CD4-positive, alpha-beta T cell treated with Interleukin-10 for 1 hour (primary cell): ENCODE data around the gene PRKCH.

Source experiments
- DNase-seq: peaks from one replicate; pipeline ENCODE4 v3.0.0-alpha.2; 2020

The PRKCH gene

DNA sequence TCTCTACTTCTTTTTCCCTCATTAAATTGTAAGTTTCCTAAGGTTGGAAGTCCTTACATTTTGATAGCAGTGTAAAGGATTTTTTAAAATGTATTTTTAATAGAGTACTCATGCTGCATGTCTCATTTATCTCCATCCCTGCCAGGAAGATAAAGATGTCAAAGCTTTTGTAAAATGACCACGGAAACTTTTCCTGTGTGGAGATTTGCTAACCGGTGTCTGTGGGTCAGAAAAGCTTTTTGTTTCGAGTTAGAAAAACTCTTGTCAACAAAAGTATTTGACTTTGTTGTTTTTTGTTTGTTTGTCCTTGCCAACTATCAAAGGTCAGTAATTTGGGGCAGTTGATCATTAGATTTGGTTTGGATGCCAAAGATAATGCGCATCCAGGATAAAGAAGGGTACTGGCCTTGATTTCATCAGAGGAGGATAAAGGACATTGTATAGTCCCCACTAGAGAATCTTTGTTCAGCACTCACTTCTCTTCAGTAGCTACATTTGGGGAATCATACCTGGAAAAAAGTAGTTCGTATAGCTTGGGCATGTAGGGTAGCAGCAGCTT lies 217.2 kb downstream of the PRKCH start:
- DNase-seq: no peak

DNA sequence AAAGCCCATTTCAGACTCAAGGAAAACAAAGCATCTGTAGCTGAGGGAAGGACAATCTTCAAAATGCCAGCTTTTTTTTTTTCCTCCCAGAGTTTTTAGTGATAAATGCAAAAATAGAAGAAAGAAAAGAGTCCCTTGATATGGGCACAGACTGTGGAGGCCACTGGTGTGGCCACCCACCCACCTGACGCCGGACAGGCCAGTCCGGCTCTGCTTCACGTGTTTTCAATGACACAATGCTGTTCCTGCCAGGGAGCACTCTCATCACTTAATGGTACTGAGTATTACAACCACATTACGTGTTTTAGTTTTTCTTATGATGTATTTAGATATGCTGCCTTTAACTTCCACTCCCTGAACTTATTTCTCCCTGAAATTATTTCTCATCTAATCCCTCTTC lies 218.3 kb downstream of the PRKCH start:
- DNase-seq: no peak

DNA sequence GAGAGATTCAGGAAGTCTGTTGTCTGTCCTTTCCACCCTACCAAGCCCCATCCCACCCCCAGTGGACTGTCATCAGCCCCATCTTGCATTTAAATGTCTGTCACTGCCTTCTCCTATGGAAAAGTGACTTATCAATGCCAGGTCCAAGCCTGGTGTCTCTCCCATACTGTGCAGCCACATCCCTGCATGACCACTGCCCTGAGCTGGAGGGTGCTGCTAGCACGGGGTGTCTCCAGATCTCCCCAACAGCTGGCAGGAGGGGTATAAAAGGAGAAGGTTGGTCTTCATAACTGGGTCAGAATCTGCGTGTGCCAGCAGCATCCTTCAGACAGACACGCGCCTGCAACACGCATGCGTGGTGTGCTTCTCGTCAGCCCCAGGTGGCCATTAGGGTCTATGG lies 219.6 kb downstream of the PRKCH start:
- no peak for DNase-seq

DNA sequence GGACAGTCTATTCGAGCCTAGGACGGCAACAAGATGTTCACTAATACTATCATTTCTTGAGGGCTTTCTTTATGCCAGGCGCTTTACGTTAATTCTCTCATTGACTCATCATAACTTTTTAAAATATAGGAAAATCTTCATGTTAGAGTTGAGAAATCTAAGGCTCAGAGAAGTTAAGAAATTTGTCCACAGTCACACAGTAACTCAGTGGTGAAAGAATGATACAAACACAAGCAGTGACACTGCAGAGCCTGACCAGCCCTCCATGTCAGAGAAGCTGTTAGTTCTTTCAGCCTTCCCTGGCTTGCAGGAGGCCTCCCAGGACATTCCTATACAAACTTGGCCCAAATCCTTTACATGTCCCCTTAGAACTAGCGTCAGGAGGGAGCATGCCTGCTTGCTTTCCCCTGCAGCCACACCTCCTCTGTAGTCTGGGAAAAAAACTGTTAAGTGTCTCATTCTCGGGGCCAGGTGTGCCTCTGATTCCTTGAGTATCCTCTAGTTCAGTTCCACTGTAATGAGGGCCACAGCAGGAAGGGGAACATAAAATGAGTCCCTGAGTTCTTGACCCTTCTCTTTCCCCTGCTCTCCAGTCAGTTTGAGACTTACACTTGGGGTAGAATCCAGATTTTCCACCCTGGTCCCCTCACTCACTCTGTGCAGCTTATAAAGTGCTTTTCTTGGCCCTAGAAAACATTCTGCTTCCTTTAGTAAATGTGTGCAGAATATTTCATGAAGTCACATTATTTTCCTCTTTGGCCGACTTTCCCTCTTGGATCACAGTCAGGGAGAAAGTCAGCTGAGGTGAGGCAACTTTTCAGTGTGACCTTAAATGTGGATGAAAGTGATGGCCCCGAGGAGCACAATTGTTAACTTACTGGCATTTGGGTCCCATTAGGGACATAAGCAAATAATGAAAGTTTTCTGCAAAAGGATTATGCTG lies 221.7 kb downstream of the PRKCH start:
- no peak for DNase-seq

DNA sequence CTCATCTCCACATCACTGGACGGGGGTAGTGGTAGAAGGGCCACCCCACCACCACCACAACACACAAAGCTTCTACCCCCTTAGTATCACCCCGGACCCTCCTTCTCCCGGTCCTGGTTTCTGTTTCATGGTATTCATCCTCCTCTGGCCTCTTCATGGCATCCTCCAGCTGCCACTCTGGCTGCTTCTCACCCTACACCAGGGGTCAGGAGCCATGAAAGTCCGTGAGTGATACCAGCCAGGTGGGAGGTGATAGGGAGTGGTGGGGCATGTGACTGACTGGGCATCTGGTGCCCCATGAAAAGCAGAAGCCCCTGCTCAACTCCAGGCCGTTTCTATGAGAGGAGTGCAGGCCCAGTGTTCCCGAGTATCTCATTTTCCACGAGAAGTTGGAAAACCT lies 222.6 kb downstream of the PRKCH start:
- no peak for DNase-seq

DNA sequence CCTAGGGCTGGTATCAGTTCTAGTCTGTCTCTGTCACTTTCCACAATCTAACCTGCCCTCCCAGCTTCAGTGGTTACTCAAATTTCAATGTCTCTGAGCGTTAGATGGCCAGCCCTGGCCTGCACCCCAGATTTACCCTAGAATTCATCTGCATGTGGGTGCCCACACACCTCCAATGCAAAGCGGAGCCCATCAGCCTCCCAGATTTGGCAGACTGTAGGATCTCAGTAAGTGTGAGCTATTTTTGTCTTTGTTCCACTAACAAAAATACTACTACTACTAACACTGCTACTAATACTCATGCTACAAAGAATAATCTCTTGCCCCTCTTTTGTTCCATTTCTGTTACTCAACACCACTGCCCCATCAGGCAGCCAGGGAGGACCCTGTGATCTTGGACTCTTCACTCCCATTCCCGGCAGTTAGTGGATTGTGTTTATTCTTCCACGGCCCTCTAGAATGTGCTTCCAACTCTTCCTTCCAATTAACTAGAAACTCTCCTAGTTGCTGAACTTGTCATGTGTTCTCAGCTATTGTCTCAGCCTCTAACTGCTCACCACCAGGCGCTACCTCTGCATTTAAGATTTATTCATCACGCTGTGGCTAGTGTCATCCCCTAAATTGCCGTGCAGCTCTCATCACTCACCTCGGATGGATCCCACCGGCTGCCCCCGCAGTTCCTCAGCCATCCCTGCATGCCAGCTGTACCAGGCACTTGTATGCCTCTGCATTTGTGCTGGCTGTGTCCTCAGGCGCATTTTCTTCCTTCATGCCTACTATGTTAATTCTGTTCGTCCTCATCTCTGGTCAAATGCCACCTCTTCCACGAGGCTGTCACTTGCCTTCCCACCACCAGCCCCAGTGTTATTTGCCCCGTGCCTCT lies 223.3 kb downstream of the PRKCH start:
- DNase-seq: no peak

DNA sequence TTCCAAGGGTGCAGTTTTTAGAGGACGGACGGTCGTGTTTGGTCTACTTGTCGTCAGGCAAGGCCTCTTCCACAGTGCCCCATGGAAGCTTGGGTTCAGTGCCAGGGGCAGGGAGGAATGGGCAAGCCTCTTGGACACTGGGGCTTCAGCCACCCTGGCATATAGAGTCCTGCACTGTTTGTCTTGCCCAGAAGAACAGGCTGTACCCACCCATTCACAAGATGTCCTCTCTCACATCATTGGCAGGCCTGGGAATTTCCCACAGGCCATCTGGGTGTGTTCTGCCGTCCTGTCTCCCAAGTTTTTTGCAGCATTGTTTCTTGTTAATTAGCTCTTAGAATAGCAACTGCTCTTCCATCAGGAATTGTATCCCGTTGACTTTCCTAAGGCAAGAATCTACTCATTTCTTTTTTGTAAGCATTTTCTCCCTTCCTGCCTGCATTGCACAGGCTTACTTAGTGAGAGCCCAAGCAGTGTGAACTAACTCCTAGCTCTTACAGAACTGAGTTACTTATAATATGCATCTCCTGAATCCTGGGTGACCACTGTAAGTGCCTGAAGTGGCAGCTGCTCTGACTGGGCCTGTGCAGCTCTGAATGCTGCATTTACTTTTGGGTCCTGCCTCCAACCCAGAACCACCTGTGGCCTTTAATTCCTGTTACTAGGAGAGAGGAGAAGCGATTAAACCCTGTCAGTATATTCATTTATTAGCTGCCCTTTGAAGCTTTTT lies 224.5 kb downstream of the PRKCH start:
- no peak for DNase-seq

DNA sequence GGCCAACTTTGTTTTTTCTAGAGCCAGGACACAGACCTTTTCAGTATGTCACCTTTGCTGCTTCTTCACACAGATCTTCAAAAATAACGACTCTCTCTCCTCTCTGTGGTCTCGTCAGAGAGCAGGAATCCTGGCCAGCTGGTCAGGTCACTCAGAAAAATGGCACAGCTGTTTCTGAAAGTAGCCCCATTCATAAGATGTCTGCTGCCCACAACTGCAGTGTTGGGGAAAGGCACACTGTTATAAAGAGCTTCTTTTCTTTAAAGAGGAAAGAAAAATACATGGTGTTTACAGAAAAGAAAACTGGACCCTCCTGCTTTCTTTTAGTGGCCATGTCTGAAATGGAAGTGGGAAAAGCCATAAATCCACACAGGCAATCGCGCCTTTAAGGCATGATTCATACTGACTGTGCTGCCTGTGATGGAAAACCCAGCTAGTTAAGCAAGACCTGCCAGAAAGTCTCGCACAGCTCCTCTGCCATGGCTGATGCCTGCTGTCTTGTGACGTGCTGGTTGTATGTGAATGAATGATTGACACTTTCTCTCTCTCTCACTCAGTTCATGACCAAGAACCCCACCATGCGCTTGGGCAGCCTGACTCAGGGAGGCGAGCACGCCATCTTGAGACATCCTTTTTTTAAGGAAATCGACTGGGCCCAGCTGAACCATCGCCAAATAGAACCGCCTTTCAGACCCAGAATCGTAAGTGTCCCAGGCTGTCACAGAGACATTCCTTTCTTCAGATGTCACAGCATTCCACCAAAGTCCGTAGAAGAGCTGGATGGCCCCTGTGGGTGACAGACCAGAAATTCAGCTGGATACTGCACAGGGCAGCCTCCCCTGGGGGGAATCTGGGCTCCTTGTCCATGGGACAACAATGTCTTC lies 226.0 kb downstream of the PRKCH start:
- no peak for DNase-seq

DNA sequence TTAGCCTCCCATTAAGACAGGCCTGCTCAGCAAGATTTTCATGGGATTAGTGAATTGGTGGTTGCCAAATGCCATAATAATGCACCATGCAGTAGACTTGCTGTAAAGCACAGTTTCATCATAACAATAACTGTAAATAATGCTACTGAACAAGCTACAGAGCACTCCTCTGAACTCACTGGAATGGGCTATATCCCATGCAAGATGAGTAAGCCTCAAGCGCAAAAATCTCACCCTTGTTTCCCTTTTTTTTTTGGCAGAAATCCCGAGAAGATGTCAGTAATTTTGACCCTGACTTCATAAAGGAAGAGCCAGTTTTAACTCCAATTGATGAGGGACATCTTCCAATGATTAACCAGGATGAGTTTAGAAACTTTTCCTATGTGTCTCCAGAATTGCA lies 228.0 kb downstream of the PRKCH start:
- DNase-seq: no peak

DNA sequence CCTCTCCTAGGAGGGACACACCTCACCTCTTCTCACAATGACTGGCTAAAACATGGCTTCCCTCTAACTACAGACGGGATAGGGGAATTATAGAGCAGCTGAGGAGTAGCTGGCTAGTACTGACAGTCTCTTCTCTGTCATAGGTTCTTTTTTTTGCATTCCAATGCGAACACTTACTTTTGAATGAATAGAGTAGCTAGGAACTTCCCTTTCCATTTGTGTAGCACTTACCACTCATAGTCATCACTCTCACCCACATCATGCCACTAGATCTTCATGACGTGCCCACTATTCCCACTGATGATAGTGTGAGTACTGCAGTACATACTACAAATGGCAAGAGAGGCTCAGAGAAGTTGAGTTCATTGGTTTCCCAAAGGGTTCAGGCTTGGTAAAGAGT lies 230.0 kb downstream of the PRKCH start:
- no peak for DNase-seq

DNA sequence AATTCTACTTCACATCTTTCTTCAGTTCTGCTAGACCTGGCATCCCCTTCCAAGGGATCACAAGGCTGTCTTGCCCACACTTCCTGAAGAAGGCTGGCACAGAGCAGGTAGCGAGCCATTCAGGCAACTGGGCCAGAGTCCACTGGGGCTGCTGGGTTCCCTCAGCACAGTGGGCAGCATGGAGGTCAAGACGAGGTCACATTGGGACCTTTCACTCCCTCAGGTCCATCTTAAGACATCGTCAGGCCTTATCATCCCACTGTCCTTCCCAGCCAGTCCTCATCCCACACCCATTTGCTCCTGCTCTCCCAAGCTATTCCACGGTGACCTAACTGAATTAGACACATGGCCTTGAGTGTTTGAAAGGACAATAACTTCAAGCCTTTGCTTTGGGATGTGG lies 230.9 kb downstream of the PRKCH start:
- DNase-seq: no peak

DNA sequence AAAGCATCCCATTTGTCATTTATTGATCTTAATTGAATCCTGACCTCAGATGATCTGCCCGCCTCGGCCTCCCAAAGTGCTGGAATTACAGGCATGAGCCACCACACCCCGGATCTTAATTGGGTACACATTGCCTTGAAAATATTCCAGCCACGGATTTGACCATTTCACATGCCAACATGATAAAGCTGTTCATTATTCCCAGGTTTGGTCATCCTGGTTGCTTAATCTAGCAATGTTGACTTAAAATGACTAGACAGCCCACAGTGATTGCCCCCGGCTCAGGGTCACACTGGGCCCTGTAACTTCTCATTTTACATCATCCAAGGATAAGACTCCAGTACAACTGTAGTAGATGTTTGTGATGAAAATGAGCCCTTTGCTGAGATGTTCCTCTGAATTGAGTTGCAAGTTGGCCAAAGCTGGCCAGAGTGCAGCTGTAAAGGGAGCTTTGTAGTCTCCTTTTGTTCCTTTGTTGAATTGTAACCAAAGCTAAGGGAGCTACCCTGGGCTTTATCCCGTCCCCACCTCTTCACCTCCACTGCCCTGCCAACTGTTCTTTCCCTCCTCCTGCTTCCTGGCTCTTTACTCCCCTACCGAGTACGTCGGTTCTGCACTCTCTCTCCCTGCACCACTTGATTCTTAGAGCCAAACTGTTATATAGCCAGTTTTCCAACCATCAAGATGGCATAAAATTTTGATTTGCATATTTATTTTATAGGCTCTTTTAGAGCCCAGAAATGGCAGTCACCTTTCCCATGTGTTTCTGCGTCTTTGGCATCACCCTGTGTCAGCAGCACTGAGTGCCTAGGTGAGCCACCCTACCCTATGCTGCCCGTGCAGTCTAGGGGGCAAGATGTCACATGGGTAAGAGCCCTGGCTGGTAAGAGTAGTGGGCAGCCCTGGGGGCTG lies 232.6 kb downstream of the PRKCH start:
- DNase-seq: no peak

DNA sequence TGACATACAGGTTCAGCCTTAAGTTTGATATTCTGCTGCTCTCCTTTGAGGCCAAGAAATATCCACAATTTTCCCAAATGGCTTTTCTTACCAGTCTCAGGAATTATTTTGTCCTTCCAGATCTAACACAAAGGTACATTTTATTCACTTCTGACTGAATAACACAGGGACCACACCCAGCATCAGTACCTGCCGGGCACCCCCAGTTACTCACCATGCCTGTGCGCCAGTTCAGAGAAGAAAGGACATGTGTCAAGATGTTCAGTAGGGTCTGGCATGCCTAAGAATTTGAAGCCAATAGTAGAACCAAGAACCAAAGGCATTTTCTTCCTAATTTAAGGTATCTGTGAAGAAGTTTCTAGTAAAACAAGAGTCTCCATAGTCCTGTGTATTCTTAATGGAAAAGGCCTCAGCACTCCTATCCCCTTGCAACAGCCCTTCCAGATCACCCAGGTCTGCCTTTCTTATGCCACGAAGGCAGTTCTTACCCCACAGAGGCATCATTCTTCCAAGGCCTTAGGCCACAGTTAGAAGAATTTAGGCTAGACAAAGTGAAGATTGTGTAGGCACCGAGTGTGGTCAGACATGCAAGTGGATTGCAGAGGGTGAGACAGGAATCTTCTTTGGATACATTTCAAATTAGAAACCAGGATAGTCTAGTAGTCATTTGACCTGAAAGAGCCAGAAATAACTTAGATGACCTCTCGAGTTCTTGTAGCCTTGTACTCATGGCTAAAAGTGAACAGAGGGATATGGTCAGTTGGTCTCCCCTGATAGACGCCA lies 233.9 kb downstream of the PRKCH start:
- no peak for DNase-seq

DNA sequence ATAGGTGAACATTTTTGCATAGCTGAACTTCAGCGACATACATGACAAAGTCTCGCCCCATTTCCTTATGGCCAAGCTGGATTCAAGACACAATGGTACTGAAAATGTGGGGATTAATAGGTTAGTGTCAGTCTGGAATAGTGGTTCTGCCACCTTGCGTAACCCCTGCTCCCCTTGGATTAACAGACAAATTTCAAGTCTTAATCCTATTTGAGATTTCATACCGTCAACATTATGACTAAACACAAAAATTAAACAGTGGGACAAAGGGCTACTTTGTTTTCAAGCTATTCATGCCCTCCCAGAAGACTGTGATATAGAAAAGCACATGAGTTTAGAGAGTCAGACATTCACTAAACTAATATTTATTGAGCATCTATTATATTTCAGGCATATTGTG lies 235.1 kb downstream of the PRKCH start:
- DNase-seq: no peak

DNA sequence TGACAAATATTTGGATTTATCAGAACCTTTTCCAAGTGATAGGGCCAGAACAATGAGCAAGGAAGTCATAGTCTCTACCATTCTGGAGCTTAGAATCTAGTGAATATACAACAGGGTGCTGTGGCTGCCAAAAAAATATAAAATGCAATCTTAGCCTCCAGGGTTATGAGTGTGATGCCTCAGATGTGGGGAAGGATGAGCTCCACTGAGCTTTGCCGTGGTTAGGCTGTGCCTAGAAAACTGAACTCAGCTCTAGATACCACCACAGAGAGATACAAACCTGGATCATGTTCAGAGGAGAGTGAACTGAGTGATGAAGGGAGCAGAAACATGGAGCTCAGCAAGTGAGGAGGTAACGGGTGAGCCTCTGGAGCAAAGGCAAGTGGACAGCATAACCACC lies 235.9 kb downstream of the PRKCH start:
- no peak for DNase-seq

DNA sequence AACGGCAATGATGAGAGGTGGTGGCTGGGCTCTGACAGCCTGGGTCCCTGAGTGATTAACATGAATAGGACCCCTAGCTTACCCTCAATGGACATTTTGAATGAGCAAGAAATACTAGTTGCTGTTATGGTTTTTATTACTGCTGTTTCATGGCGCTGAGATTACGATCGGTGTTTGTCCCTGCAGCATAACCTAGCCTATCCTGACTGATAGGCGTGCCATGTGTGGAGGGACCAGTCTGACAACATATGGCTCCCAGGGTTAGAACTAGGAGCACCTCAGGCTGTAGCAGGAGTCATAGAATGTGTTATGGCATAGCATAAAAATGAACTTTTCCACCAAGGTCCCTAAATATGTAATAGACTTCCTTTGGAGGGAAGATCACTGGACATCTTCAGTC lies 236.5 kb downstream of the PRKCH start:
- DNase-seq: no peak

DNA sequence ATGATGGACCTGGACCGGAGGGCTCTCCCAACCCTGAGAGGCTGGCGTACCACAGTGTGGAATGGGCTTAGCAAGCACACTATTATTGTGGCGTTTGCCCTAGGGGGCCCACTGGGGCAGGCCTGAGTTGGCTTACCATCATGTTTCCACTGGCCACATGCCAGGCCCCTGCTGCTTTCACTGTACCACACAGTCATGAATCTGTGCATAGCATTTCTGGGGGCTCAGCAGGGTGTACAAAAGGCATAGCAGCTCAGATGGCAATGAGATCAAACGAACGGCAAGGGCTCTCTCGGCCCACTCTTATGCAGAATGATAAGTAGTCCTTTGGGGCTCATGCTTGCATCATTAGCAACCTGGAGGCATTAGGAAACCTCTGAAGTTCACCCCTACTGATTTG lies 236.9 kb downstream of the PRKCH start:
- DNase-seq: no peak

DNA sequence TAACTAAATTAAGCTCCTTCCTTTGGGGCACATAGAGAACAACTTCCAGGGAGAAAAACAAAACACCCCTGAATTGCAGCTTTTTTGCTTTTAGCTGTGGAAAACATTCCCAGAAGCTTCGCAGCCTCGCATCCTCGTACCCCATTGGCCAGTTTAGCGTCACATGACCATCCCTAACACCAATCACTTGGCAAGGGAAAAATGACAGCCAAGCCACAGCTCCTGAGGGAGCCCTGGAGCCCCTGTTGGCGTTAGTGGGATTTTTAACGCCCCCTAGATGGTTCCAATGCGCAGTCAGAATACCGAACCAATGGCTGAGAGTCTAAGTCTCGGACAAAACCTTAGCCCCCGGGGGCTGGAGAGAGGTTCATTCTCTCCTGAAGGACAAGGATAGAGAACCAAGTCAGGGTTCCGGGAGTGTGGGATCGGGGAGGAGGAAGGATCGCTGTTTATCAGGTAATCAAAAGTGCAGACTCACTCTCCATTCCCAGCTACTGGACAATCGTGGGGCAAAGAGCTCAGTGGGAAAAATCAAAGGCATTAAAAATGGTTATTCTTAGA lies 238.3 kb downstream of the PRKCH start:
- no peak for DNase-seq

DNA sequence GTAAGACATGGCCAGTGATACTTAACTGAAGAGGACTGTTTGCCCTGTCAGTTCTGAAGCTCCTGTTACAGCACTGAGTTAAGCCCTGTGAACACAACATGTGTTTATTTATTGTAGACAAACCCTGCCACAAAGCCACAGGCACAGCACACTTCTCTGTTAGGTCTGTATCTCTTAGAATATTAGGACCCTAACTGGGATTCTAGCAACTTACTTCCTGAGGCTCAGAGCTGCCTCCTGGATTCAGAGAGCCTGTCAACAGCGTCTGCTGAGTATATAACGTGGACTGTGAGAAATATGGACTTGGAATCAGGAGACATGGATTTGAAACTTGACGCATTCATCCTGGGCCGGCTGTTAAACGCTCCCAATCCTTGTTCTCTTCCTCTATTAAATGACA lies 238.9 kb downstream of the PRKCH start:
- DNase-seq: no peak

DNA sequence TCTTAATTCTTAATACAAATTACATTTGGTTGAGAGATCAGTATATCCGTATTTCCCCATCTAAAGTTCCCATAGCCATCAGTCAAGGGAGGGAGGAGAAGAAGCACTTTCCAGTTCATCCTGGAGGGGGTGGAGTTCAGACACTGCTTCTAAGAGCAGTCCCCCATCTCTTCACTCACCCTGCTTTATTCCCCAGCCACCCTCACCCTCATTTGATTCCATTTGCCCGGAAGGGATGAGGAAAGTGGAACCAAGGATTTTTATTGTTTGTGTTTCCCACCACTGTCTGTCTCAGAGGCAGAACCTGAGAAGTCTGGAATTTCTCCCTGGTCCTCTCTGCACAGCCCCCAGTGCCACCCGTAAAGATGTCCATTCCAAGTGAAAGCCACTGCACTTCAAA lies 239.7 kb downstream of the PRKCH start:
- no peak for DNase-seq
